Activated B cell treated with CpG ODN at 0.5 μM for 24 hours (primary cell): ENCODE results near the gene OLIG2. TPM values are rescaled to one million over a fixed set of nuclear protein-coding genes. Genes with fewer than 3 reads are reported as not detected.

ENCODE experiments used
- ATAC-seq: fragments of 200-7000 bp; cut with Tn5 transposase; one replicate; pipeline ENCODE4 v1.10.0; 2021; ENCODE audit warnings: low read depth, mild to moderate bottlenecking, moderate library complexity
- CTCF ChIA-PET: fragments of 350-600 bp; sonication (Branson Sonifier 250); formaldehyde crosslinking; loops from one replicate; lab custom pipeline; 2021; ENCODE audit warnings: antibody characterized with exemption; lab: Charles Lee
- POLR2A ChIA-PET: fragments of 350-600 bp; sonication (Branson Sonifier 250); formaldehyde crosslinking; loops from one replicate; lab custom pipeline; 2021; ENCODE audit warnings: antibody characterized with exemption; lab: Charles Lee
- DNase-seq: peaks from one replicate; pipeline ENCODE4 v3.0.0; 2022
- H3K27ac Mint-ChIP-seq: one replicate; pipeline ENCODE4 v1.8.0; 2020; ENCODE audit warnings: mixed read lengths
- H3K27me3 Mint-ChIP-seq: one replicate; pipeline ENCODE4 v1.8.0; 2021; ENCODE audit warnings: mixed read lengths
- H3K36me3 Mint-ChIP-seq: one replicate; pipeline ENCODE4 v1.8.0; 2021; ENCODE audit warnings: low read depth, mixed read lengths
- H3K4me1 Mint-ChIP-seq: one replicate; pipeline ENCODE4 v1.8.0; 2021; ENCODE audit warnings: mixed read lengths
- H3K4me3 Mint-ChIP-seq: one replicate; pipeline ENCODE4 v1.8.0; 2020; ENCODE audit warnings: mild to moderate bottlenecking, mixed read lengths
- H3K9me3 Mint-ChIP-seq: one replicate; pipeline ENCODE4 v1.8.0; 2020; ENCODE audit warnings: mixed read lengths
- CTCF ChIP-seq: fragments of 200-600 bp; IDR thresholded peaks from one replicate; pipeline ENCODE4 v1.8.0; 2022; ENCODE audit warnings: antibody characterized with exemption, mild to moderate bottlenecking
- intact Hi-C: fragments of 100-400 bp; cut with micrococcal nuclease; formaldehyde crosslinking; loops from one replicate; pipeline ENCODE4 v1.15.1; 2024
- total RNA-seq: library from RNA; stranded (reverse); gene quantifications from 2 replicates; pipeline ENCODE4 v1.2.3, GENCODE V29; 2022

OLIG2 gene
- total RNA-seq, 1 donor from 2014 or later = not detected

DNA sequence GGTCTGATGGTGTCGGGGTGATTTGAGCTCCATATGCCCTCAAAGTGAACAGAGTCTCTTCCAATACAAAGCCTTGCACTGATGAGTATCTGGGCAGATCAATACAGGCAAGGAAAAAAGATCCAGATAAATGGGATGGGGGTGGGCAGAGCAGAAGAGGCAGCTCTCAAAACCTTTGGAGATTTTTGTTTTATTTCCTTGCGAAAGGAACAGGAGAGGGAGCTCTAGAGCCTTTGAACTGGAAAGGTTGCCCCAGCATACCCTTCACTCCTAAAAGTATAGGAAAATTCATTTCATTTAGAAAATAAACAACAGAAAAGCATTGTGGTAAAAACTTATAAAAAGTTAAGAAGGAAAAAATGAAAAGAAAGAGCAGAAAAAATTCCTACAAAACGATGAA is 31.4 kb upstream of the OLIG2 start:
- H3K4me3 Mint-ChIP-seq = no peak overlapping the region
- POLR2A ChIA-PET = no interaction called here

DNA sequence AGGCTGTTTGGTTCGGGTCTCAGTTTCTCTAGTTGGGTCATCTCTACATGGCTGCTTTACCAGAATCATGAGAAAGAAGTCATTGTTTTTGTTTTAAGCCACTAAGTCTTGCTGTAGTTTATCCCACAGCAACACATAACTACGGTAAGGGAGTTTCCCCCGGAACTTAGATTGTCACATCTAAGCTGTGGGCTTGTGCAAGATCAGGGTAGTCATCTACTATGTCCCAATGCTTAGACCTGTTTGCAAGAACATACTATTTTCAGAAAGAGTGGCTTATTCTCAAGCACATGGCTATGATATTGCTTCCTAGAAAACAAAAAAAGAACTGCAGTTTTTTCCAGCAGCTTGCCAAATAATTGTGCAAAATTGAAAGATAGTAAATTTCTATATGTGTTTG is 18.0 kb upstream of the OLIG2 start:
- TF ChIP-seq CTCF = no peak
- H3K9me3 Mint-ChIP-seq = no peaks in the 10 kb centered on the region
- H3K27me3 Mint-ChIP-seq = peaks cover 22% of the 10 kb centered on the region
- no peaks in the 10 kb centered on the region for H3K4me1 Mint-ChIP-seq
- ChIA-PET POLR2A (no interaction called here), CTCF (interaction anchor here (0.9 kb wide), 1 partner anchor 10 kb away, joined by 3 read pairs; no protein-coding TSS in a partner anchor)
- H3K36me3 Mint-ChIP-seq = no peaks in the 10 kb centered on the region
- DNase-seq (no peak), ATAC-seq (no peak)
- no peak overlapping the region for H3K4me3 Mint-ChIP-seq
- intact Hi-C loops = no loop called here
- H3K27ac Mint-ChIP-seq = no peak overlapping the region

More for the DNA sequence above, 31.4 kb upstream of the OLIG2 start:
- Mint-ChIP-seq H3K4me1 (no peaks in the 10 kb centered on the region), H3K9me3 (no peaks in the 10 kb centered on the region), H3K27me3 (peaks cover 44% of the 10 kb centered on the region), H3K27ac (no peak overlapping the region), H3K36me3 (no peaks in the 10 kb centered on the region)
- no peak for ATAC-seq
- intact Hi-C loops = loop anchor here (1.0 to 2.0 kb wide), 2 partner anchors 204 to 451 kb away; no protein-coding TSS in a partner anchor
- CTCF ChIA-PET = interaction anchor here (1.2 to 1.3 kb wide), 2 partner anchors 203 to 455 kb away, joined by 3 to 6 read pairs; no protein-coding TSS in a partner anchor
- TF ChIP-seq CTCF = no peak
- DNase-seq = no peak

- Mint-ChIP-seq H3K9me3 (no peaks in the 10 kb centered on the region), H3K36me3 (no peaks in the 10 kb centered on the region), H3K27ac (no peak overlapping the region), H3K4me3 (no peak overlapping the region), H3K27me3 (peaks cover 20% of the 10 kb centered on the region), H3K4me1 (no peaks in the 10 kb centered on the region)
- CTCF ChIA-PET = no interaction called here
- ATAC-seq (no peak), DNase-seq (no peak)
- POLR2A ChIA-PET = no interaction called here
- no peak for TF ChIP-seq CTCF
- intact Hi-C loops = no loop called here
Measured at GRCh38 chr21:33008333-33009051, 17.2 kb upstream of the OLIG2 start.

DNA sequence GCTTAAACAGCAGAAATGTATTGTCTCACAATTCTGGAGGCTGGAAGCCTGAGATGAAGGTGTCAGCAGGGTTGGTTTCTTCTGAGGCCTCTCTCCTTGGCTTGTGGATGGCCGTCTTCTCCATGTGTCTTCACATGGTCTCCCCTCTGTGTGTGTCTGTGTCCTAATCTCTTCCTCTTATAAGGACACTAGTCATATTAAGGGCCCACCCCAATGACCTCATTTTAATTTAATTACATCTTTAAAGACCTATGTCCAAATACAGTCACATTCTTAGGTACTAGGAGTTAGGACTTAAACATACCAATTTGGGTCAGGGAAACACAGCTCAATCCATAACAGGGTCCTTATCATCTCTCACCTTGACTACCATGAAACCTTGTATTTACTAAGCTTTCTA is 14.8 kb upstream of the OLIG2 start:
- TF ChIP-seq CTCF = no peak
- no peak for DNase-seq
- H3K27ac Mint-ChIP-seq = no peak overlapping the region
- ATAC-seq = no peak
- H3K36me3 Mint-ChIP-seq = no peaks in the 10 kb centered on the region
- no peaks in the 10 kb centered on the region for H3K4me1 Mint-ChIP-seq
- POLR2A ChIA-PET = no interaction called here
- H3K27me3 Mint-ChIP-seq = peaks cover 28% of the 10 kb centered on the region
- intact Hi-C loops = no loop called here
- H3K9me3 Mint-ChIP-seq = no peaks in the 10 kb centered on the region
- CTCF ChIA-PET = no interaction called here
- H3K4me3 Mint-ChIP-seq = no peak overlapping the region

- no peak for TF ChIP-seq CTCF
- ATAC-seq (no peak), DNase-seq (no peak)
- CTCF ChIA-PET = no interaction called here
- no peaks in the 10 kb centered on the region for H3K36me3 Mint-ChIP-seq
- intact Hi-C loops = no loop called here
- POLR2A ChIA-PET = no interaction called here
- no peaks in the 10 kb centered on the region for H3K4me1 Mint-ChIP-seq
- H3K27me3 Mint-ChIP-seq = peaks cover 32% of the 10 kb centered on the region
- H3K9me3 Mint-ChIP-seq = no peaks in the 10 kb centered on the region
- H3K27ac Mint-ChIP-seq = no peak overlapping the region
- H3K4me3 Mint-ChIP-seq = no peak overlapping the region
Measured at GRCh38 chr21:33011462-33011861, 14.3 kb upstream of the OLIG2 start.
